Upper lobe of left lung (tissue), 4 donors: ENCODE results near the gene RHOT1.

Experiments
- POLR2AphosphoS5 ChIP-seq, 2 donors: sonication (generic); formaldehyde crosslinking; IDR thresholded peaks; one replicate each; pipeline ENCODE4 v1.5.1; 2017; ENCODE audit warnings: antibody characterized with exemption in 2 of 2
- TF ChIP-seq, protein P1 (sequence below), 6 experiments: fragments of 450-650 bp in 4 of 6; fragments of 200-600 bp in 2 of 6; sonication (generic) in 2 of 6; IDR thresholded peaks; one replicate each; pipeline ENCODE4 v1.5.1; 2016 to 2019; ENCODE audit warnings: antibody characterized with exemption in 6 of 6

DNA sequence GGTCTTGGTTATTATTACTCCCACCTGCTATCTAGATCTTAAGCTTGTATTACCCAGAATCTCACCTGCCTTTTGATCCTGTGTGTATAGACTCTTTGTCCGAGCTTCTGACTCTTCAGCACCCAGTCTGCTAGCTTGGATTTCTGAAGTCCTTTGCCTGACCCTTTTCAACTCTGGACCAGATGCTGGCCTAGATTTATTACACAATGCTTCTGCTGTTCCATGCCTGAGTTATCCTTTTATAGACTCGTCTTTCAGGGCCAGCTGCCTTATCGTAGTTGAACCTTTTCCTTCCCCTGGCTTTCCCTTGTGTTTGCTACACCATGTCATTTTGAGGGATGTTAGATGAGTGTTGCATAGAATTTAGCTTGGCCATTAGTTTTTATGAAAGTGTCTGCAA is 32.6 kb downstream of the RHOT1 start:
- TF ChIP-seq, protein P1, sequence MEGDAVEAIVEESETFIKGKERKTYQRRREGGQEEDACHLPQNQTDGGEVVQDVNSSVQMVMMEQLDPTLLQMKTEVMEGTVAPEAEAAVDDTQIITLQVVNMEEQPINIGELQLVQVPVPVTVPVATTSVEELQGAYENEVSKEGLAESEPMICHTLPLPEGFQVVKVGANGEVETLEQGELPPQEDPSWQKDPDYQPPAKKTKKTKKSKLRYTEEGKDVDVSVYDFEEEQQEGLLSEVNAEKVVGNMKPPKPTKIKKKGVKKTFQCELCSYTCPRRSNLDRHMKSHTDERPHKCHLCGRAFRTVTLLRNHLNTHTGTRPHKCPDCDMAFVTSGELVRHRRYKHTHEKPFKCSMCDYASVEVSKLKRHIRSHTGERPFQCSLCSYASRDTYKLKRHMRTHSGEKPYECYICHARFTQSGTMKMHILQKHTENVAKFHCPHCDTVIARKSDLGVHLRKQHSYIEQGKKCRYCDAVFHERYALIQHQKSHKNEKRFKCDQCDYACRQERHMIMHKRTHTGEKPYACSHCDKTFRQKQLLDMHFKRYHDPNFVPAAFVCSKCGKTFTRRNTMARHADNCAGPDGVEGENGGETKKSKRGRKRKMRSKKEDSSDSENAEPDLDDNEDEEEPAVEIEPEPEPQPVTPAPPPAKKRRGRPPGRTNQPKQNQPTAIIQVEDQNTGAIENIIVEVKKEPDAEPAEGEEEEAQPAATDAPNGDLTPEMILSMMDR (IDR thresholded peaks at IDR 0.05) = no peak
- no peak for TF ChIP-seq POLR2AphosphoS5 (IDR thresholded peaks at IDR 0.05)
